Motor neuron (in vitro differentiated cells): ENCODE results near the gene KRT15. TPM values are rescaled to one million over a fixed set of nuclear protein-coding genes. Genes with fewer than 3 reads are reported as not detected.

ENCODE experiments used
- ATAC-seq, 8 experiments: fragments of 200-7000 bp; cut with Tn5 transposase; replicated peaks in 6 of 8; 2 replicates each; pipeline ENCODE4 v1.8.0; 2021; ENCODE audit warnings: mild to moderate bottlenecking in 8 of 8, moderate library complexity in 8 of 8
- H3K27ac ChIP-seq, 2 donors: fragments of 250-450 bp; sonication (Bioruptor Pico); 2 replicates each; pipeline ENCODE4 v1.9.0; 2021; ENCODE audit warnings: antibody characterized with exemption in 2 of 2, mild to moderate bottlenecking in 2 of 2, moderate library complexity in 1 of 2
- H3K4me1 ChIP-seq, 2 donors: fragments of 250-450 bp; sonication (Bioruptor Pico); replicated peaks in 1 of 2; 2 replicates each; pipeline ENCODE4 v1.6.1; 2021; ENCODE audit warnings: antibody characterized with exemption in 2 of 2, mild to moderate bottlenecking in 2 of 2, moderate library complexity in 1 of 2
- H3K4me3 ChIP-seq, 5 donors: fragments of 250-450 bp; sonication (Bioruptor Pico); 2 replicates each; pipeline ENCODE4 v1.9.0; 2021; ENCODE audit warnings: antibody characterized with exemption in 5 of 5, mild to moderate bottlenecking in 5 of 5, moderate library complexity in 4 of 5
- WGBS, 10 experiments: fragments of 450-650 bp; shearing (Covaris generic); methylation state at CpG; one replicate each; pipeline ENCODE4 v1.0.0; 2022; 5-methylcytosine and 5-hydroxymethylcytosine counted together
- in situ Hi-C, 9 experiments: fragments of 400-800 bp; cut with MboI; loops; one replicate each; pipeline ENCODE4 v1.15.0; 2021; ENCODE audit warnings: low sequenced_read_pairs in 9 of 9, low pct_unique_long_range_greater_than_20kb in 2 of 9; ENCODE audit not compliant: unreplicated experiment in 9 of 9
- total RNA-seq, 8 experiments: library from RNA; unstranded; fragments of 300-600 nt; gene quantifications; 2 replicates each; pipeline versions ENCODE4 v1.2.3 to v1.2.4, GENCODE V29; 2022

KRT15 gene
- total RNA-seq, 8 experiments from 2014 or later, result 0.11 to 4.0 (median 0.25) TPM; not detected in 1

DNA sequence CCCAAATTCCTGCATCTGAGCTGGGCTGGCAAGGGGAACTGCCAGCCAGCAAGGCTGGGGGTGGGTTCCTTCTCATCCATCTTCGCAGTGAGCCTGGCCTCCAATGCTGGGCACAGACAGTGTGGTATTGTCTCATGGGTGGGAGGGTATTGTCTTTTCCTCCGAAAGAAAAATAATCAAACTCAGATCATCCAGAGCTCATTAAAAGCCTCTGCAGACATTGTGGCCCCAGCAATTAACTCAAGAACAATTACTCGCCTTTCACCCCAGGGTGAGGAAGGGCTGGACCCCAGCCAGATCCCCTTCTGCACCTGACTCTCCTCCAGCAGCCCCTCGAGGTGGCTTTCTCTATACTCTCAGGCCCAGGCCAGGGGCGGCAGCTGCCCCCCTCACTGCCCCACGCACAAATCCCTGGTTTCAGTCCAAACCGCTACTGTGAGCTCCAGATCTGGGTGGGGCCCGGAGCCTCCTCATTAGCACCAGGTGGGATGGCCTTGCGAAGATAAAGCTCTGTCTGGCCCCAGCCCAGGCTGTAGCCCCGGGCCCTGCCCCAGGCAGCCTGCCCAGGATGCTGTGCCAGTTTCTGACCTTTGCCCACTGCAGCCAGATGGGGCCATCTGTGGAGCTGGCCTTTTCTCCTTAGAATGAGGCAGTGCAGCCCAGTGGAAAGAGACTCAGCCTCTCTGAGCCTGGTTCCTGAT, 2.3 kb upstream of the KRT15 start:
- no peak overlapping the region for H3K4me3 ChIP-seq
- peak in 1 of 8 experiments; percentile 18 for ATAC-seq
- no peak overlapping the region for H3K27ac ChIP-seq
- WGBS, 10 experiments, result 40 to 83% (median 68%) methylated on average over 1 to 5 of the region's 10 CpGs; no CpG with 5 or more reads in 4 of the 10 experiments
- in situ Hi-C loops, result loop anchor here in 1 of 9 experiments (25.0 kb wide), 2 partner anchors 109 to 184 kb away; partner anchors contain the start of gene KRT37
- H3K4me1 ChIP-seq, result no peaks in the 10 kb centered on the region

DNA sequence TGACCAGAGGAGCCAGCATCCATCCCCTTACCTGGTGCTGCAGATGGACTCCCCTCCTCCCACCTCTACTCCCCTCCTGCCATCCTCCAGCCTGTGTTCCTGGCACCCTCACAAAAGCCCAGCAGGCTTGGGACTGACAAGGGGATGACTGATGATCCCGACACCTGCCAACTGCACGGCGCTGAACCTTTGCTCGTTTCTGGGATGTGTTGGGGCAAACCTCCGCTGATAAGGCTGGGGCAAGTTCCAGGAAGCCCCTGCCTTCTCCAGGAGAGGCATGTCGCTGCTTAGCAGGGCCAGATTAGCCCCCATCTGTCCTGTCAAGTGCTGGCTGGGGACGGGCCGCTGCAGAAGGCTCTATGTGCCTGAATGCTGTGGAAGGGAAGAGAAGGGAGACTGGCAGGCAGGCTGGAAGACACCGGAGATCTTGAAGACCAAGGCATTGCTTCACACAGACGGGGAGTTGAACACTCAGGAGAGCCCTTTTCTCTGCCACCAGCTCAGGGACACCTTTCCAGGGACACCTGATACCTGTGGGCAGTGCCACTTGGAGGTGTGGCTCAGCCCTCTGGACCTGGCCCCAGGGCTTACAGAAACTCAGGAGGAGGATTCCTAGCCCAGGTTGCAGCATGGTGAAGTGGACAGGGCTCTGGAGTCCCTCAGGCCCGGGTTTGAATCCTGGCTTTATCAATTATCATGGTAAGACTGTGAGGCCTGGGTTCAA, 973 bp upstream of the KRT15 start:
- H3K4me3 ChIP-seq, result no peak overlapping the region
- peak in 4 of 8 experiments; percentile 12 to 65 (median 20) for ATAC-seq
- H3K4me1 ChIP-seq, result no peaks in the 10 kb centered on the region
- in situ Hi-C loops, result loop anchor here in 1 of 9 experiments (25.0 kb wide), 2 partner anchors 107 to 182 kb away; partner anchors contain the start of gene KRT37
- WGBS, 10 experiments, result 34 to 64% (median 39%) methylated on average over 3 to 4 of the region's 11 CpGs; no CpG with 5 or more reads in 7 of the 10 experiments
- H3K27ac ChIP-seq, result no peak overlapping the region

DNA sequence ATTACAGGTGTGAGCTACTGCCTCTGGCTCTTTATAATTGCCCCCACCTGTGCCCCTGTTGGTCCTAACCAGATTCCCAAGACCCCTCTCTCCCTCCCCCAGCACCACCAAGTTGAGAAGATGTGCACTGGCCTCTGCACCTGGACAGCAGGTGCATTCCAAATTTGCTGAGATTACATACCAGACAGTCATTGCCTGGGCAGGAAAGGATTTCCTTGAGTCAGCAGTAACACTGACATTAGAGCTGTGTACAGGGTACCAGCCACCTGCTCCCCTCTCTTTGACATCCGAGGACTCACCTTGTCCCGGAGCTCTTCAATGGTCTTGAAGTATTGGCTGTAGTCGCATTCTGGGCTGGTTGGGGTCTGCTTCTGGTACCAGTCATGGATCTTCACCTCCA, 659 bp downstream of the KRT15 start:
- Histone ChIP-seq H3K4me3 (no peak overlapping the region), H3K27ac (no peak overlapping the region), H3K4me1 (no peaks in the 10 kb centered on the region)
- in situ Hi-C loops, result loop anchor here in 1 of 9 experiments (25.0 kb wide), 2 partner anchors 106 to 181 kb away; partner anchors contain the start of gene KRT37
- ATAC-seq, result no peak
- WGBS, 10 experiments, result 90 to 100% methylated on average over 1 to 2 of the region's 3 CpGs; no CpG with 5 or more reads in 8 of the 10 experiments

DNA sequence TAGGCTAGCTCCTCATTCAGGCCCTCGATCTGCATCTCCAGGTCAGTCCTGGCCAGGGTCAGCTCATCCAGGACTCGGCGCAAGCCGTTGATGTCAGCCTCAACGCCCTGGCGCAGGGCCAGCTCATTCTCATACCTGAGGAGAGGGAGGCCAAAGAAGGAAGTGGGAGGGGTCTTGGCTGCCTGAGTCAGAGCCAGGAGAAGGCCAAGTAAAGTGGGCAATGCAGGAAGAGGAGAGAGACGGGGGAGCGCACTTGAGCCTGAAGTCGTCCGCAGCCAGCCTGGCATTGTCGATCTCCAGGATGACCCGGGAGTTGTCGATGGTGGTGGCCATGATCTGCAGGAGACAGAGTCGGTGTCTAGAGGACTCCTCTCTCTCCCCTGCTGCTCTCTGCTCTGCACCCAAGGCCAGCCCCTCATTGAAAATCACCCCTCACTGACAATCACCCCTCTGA, 1.8 kb downstream of the KRT15 start:
- H3K4me3 ChIP-seq, result no peak overlapping the region
- no peak overlapping the region for H3K27ac ChIP-seq
- WGBS, 10 experiments, result 87 to 100% (median 92%) methylated on average over 1 to 7 of the region's 14 CpGs; no CpG with 5 or more reads in 5 of the 10 experiments
- ATAC-seq, result no peak
- in situ Hi-C loops, result loop anchor here in 1 of 9 experiments (25.0 kb wide), 2 partner anchors 105 to 180 kb away; partner anchors contain the start of gene KRT37
- no peaks in the 10 kb centered on the region for H3K4me1 ChIP-seq

DNA sequence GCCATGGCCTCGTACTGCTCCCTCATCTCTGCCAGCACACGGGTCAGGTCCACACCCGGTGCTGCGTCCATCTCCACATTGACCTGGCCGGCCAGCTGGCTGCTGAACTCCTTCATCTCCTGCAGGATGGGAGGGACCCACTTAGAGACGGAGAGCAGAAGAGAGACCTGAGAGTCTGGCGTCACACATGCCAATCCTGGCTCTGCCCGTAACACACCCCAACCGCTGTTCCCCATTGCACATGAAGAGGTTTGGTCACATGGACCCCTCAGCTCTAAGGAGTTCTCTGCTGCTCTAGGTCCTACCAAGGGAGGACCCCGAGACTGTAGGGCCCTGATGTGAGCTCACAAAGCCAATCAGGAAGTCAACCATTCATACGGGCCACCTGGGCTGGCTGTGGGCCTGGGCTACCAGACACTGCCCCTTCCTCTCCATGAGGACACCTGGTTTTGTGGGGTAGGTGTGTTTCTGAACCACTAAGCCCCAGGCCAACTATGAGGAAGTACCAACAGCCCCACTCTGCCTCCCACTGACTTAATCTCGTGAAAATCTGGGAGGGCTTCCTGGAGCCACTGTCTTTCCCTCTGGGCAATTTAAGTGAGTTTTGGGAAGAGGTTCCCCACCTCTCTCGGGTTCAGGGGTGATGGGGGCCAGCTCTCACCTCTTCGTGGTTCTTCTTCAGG, 2.4 kb downstream of the KRT15 start:
- in situ Hi-C loops, result loop anchor here in 1 of 9 experiments (25.0 kb wide), 2 partner anchors 104 to 179 kb away; partner anchors contain the start of gene KRT37
- Histone ChIP-seq H3K4me1 (no peaks in the 10 kb centered on the region), H3K27ac (no peak overlapping the region), H3K4me3 (no peak overlapping the region)
- 40 to 100% (median 75%) methylated on average over 1 to 8 of the region's 14 CpGs; no CpG with 5 or more reads in 4 of the 10 experiments for WGBS, 10 experiments
- ATAC-seq, result no peak

DNA sequence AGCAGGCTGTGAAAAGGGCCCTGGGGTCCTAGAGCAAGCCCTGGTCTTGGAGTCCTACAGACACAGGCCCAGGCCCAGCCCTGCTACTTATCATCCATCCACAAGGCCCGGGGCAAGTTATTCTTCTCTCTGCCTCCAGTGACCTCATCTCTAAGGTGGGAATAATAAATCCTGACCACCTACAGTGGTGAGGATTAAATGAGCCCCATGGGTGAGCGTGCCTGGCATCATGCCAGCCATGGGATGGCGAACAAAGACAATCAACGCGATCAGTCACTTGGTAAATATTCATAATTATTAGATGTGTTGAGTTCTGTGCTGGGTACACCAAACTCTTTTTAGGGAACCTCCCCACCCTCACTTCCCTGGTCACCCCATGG, 5.5 kb downstream of the KRT15 start:
- no peaks in the 10 kb centered on the region for H3K4me1 ChIP-seq
- in situ Hi-C loops, result loop anchor here in 1 of 9 experiments (25.0 kb wide), 2 partner anchors 101 to 176 kb away; partner anchors contain the start of gene KRT37
- ATAC-seq, result no peak
- WGBS, 10 experiments, result 20 to 100% (median 88%) methylated on average over 1 to 4 of the region's 5 CpGs; no CpG with 5 or more reads in 4 of the 10 experiments
- H3K27ac ChIP-seq, result no peak overlapping the region
- no peak overlapping the region for H3K4me3 ChIP-seq

DNA sequence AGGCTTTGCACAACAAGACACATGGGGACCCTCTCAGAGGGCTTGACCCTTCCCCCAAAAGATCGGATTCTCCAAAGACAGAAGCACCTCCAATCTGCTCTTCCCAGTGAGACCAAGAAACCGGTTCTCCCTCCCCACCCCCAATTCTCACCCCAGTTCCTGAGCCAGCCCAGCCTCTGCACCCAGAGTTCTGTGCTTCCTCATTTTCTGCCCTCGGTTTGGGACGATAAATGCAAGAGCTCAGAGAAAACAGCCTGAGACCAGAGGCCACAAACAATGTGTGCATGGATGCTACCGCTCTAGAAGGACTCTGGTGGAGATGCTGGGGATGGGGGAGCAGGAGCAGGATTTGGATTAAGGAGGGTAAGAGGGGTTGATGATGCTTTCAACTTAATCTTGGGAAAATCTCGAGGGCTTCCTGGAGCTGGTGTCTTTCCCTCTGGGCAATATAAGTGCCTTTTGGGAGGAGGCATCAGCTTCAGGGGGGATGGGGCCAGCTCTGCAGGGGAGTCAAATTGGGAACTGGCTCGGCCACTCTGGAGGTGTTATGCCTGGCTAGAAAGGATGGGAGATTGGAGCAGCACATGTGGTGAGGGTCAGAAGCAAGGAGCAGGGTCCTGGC, 6.0 kb downstream of the KRT15 start:
- H3K4me3 ChIP-seq, result no peak overlapping the region

DNA sequence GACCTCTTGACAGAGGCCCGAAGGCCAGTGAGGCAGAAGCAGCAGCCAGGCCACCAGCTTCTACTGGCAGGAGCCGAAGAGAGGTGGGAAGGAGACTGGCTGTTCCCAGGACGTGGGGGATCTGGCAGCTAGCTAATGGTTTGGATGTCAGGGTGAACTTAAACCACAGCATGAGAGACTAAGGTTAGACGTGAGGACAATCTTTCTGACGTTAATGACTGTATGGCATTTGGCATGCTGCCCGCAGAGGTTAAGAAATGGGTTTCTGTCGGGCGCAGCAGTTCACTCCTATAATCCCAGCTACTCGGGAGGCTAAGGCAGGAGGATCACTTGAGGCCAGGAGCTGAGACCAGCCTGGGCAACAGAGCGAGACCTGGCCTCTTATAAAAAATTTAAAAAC, 7.0 kb downstream of the KRT15 start:
- ATAC-seq, result no peak
- no peak overlapping the region for H3K4me3 ChIP-seq
- peaks cover 4 to 8% of the 10 kb centered on the region in 2 donors for H3K4me1 ChIP-seq
- in situ Hi-C loops, result loop anchor here in 1 of 9 experiments (25.0 kb wide), 2 partner anchors 99 to 174 kb away; partner anchors contain the start of gene KRT37
- H3K27ac ChIP-seq, result no peak overlapping the region
- 0 to 100% (median 71%) methylated on average over 1 to 4 of the region's 10 CpGs; no CpG with 5 or more reads in 2 of the 10 experiments for WGBS, 10 experiments

More for the DNA sequence above, 6.0 kb downstream of the KRT15 start:
- H3K27ac ChIP-seq, result no peak overlapping the region
- H3K4me1 ChIP-seq, result peaks cover 0 to 4% of the 10 kb centered on the region in 2 donors
- in situ Hi-C loops, result loop anchor here in 1 of 9 experiments (25.0 kb wide), 2 partner anchors 100 to 175 kb away; partner anchors contain the start of gene KRT37
- ATAC-seq, result no peak
- WGBS, 10 experiments, result 0 to 100% (median 77%) methylated on average over 1 to 7 of the region's 7 CpGs; no CpG with 5 or more reads in 4 of the 10 experiments

DNA sequence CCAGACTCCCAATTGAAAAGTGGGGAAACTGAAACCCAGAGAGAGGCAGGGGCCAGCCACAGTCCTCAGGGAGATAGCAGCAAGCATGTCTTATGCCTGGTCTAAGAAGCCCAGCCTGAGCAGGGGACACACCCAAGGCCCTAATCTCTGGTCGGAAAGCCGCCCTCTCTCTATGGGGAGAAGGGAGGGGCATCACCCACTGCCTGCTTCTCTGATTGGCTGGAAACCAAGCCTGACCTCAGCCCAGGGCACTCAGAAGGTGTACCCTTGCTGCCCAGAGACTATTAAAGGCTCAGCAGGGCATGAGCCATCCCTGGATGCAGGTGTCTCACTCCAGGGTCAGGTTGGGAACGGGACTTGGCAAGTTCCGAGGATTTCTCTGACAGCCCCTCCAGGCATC, 7.6 kb downstream of the KRT15 start:
- Histone ChIP-seq H3K4me1 (peaks cover 4 to 8% of the 10 kb centered on the region in 2 donors), H3K27ac (no peak overlapping the region), H3K4me3 (no peak overlapping the region)
- in situ Hi-C loops, result loop anchor here in 1 of 9 experiments (25.0 kb wide), 2 partner anchors 99 to 174 kb away; partner anchors contain the start of gene KRT37
- 30 to 73% (median 60%) methylated on average over 1 to 2 of the region's 4 CpGs; no CpG with 5 or more reads in 4 of the 10 experiments for WGBS, 10 experiments
- ATAC-seq, result peak in 3 of 8 experiments; percentile 74 to 89 (median 82)

DNA sequence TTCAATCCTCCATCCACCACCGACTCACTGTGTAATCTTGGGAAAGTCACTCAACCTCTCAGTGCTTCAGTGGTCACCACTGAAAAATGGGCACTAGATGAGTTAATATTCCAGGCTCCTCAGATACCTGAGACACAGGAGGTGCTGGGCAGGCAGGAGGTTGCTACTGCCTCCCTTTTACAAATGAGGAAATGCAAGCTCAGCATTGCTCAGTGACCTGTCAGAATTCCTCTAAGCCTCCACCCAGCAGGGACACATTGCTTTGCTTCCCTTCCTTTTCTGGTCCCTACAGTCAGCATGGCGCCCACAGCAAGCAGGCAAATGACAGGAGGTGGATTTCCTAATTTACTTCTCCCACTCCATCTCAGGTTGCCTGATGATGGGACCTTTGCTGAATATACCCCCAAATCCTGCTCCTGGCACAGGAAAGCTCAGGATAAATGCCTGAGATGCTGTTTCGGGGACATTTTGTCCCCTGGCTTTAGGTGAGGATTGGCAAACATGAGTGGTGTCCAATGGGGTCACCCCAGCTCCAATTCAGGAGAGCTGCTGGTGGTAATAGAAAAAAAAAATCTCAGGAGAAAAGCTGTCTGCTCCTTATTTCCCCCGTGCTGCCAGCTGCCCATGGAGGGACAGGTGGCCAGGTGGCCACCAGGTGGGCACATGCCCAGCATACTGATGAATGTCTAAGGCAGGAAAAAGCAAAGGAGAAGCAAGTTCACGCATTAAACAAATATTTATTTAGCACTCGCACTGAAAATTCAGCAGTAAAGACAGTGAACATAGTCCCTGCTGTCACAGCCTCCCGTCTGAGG, 8.2 kb downstream of the KRT15 start:
- H3K4me3 ChIP-seq, result no peak overlapping the region
- peaks cover 4 to 8% of the 10 kb centered on the region in 2 donors for H3K4me1 ChIP-seq
- no peak overlapping the region for H3K27ac ChIP-seq
- in situ Hi-C loops, result loop anchor here in 1 of 9 experiments (25.0 kb wide), 2 partner anchors 98 to 173 kb away; partner anchors contain the start of gene KRT37
- ATAC-seq, result no peak
- WGBS, 10 experiments, result 70 to 100% (median 83%) methylated on average over 2 to 5 of the region's 7 CpGs; no CpG with 5 or more reads in 2 of the 10 experiments

- H3K27ac ChIP-seq, result no peak overlapping the region
- no peak overlapping the region for H3K4me3 ChIP-seq
- H3K4me1 ChIP-seq, result peaks cover 4 to 8% of the 10 kb centered on the region in 2 donors
- 13 to 50% (median 25%) methylated on average over 1 to 5 of the region's 10 CpGs; no CpG with 5 or more reads in 6 of the 10 experiments for WGBS, 10 experiments
- in situ Hi-C loops, result loop anchor here in 1 of 9 experiments (25.0 kb wide), 2 partner anchors 95 to 170 kb away; partner anchors contain the start of gene KRT37
- ATAC-seq, result peak in 4 of 8 experiments; percentile 18 to 74 (median 50)
Measured at GRCh38 chr17:41507315-41507880, 11.3 kb downstream of the KRT15 start.
